GM18868 (cell line): ENCODE measurements around the gene INO80E.

ENCODE experiments used
- ATAC-seq: cut with Tn5 transposase; IDR thresholded peaks from one replicate; pipeline ENCODE4 v1.9.1; 2021; ENCODE audit warnings: mild to moderate bottlenecking, moderate library complexity; ENCODE audit not compliant: unreplicated experiment

Gene INO80E

GRCh38 chr16:29991571-29991904, 4.5 kb upstream of the INO80E start:
- ATAC-seq = no peak

GRCh38 chr16:29992344-29992967, 3.6 kb upstream of the INO80E start:
- ATAC-seq = no peak

- ATAC-seq = no peak
Observed at GRCh38 chr16:29993191-29993902, 2.7 kb upstream of the INO80E start.

GRCh38 chr16:29993903-29994599, 2.0 kb upstream of the INO80E start:
- ATAC-seq = no peak

GRCh38 chr16:29994600-29995323, 1.3 kb upstream of the INO80E start:
- ATAC-seq = peak; percentile 30

- peak; percentile 35 for ATAC-seq
Observed at GRCh38 chr16:29995324-29995910, 624 bp upstream of the INO80E start, which contains the start of gene HIRIP3. TSS of gene HIRIP3 (minus strand) at chr16:29995617. CDS start at chr16:29995605, 12 bp downstream.

- no peak for ATAC-seq
Observed at GRCh38 chr16:29996766-29997250, 767 bp downstream of the INO80E start.

- ATAC-seq = no peak
Observed at GRCh38 chr16:29999605-30000004, 3.6 kb downstream of the INO80E start.

- no peak for ATAC-seq
Observed at GRCh38 chr16:30000735-30001631, 4.9 kb downstream of the INO80E start.

GRCh38 chr16:30002614-30003346, 6.7 kb downstream of the INO80E start:
- no peak for ATAC-seq

- no peak for ATAC-seq
Observed at GRCh38 chr16:30003670-30004423, 7.8 kb downstream of the INO80E start.

- no peak for ATAC-seq
Observed at GRCh38 chr16:30004424-30004776, 8.4 kb downstream of the INO80E start.

- no peak for ATAC-seq
Observed at GRCh38 chr16:30004811-30005242, 8.8 kb downstream of the INO80E start.

GRCh38 chr16:30005341-30006094, 9.5 kb downstream of the INO80E start:
- no peak for ATAC-seq

- no peak for ATAC-seq
Observed at GRCh38 chr16:30006095-30006473, 10.0 kb downstream of the INO80E start.

GRCh38 chr16:30006659-30007377, 10.8 kb downstream of the INO80E start:
- no peak for ATAC-seq

GRCh38 chr16:30007378-30007895, 11.4 kb downstream of the INO80E start:
- ATAC-seq = no peak
